NB4 (cell line): ENCODE data around the gene CDH13.

Experiments
- DNase-seq: peaks from one replicate; pipeline ENCODE4 v3.0.0; 2010; ENCODE audit warnings: low read depth
- H3K4me3 ChIP-seq: one replicate; pipeline ENCODE4 v1.5.1; 2011; ENCODE audit warnings: mild to moderate bottlenecking, low read depth, low read length, moderate library complexity
- CTCF ChIP-seq: IDR thresholded peaks from one replicate; pipeline ENCODE4 v1.5.1; 2012; ENCODE audit warnings: low read depth, low read length
- MYC ChIP-seq: IDR thresholded peaks from 2 replicates; pipeline ENCODE4 v1.6.1; 2011; ENCODE audit warnings: low read depth, low read length
- POLR2A ChIP-seq: IDR thresholded peaks from 2 replicates; pipeline ENCODE4 v1.6.1; 2011; ENCODE audit warnings: mild to moderate bottlenecking; ENCODE audit not compliant: insufficient read length; ENCODE audit errors: extremely low read depth
- TF ChIP-seq, protein P1 (sequence below): IDR thresholded peaks from 2 replicates; pipeline ENCODE4 v1.6.1; 2011; ENCODE audit warnings: low read depth, low read length

Gene CDH13

DNA sequence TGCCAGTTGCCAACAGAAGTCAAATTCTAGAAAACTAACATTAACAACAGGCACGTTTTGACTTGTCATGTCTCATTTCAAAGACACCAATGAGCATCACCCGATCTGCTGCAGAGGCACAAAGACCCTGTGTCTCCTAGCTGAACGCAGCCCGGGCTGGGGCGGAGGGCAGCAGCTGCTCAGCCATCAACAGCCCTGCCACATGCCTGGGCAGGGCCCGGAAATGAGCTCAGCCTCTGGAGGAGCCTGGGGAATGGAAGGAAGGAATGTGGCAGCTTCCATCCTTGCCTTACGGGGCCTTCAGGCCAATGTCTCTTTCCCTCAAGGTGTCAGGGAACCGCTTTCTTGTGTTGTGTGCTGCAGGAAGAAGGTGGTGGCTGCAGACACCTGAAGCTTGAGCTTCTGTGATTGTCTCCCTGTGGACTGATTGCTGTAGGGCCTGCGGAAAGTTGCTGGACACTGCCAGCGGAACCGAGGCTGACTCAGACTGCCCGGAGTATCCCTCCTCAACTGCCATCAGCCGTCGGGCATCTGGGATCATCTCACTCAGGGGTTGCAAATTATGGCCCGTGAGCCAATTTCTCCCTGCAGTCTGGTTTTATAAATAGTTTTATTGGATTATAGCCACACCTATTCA, 7.3 kb downstream of the CDH13 start:
- DNase-seq = no peak
- TF ChIP-seq POLR2A (no peak), CTCF (no peak), MYC (no peak)
- TF ChIP-seq, protein P1, sequence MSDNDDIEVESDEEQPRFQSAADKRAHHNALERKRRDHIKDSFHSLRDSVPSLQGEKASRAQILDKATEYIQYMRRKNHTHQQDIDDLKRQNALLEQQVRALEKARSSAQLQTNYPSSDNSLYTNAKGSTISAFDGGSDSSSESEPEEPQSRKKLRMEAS = no peak
- H3K4me3 ChIP-seq = no peak overlapping the region

- TF ChIP-seq MYC (no peak), CTCF (no peak), POLR2A (no peak)
- TF ChIP-seq, protein P1 = no peak
- no peak overlapping the region for H3K4me3 ChIP-seq
- DNase-seq = no peak
These were observed 8.3 kb downstream of the CDH13 start for GRCh38 chr16:82634955-82635610.

DNA sequence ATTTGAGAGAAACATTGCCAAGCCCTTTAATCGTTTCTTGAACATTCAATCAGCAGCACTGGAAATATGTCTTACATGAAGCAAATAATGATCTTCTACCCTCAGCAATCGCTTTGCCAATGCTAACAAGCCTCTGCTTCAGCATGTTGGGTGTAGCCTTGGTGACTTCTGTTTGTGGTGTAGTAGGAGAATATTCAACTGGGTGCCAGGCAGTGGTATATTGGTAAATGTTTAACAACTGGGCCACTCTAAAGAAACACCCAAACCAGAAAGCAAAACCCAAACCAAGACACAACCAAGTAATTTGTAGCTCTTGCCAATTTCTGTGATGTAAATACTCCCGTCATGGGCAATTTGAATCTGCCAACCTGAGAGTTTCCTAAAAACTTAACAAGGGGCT, 9.7 kb downstream of the CDH13 start:
- no peak overlapping the region for H3K4me3 ChIP-seq
- TF ChIP-seq, protein P1 = no peak
- DNase-seq = no peak

- TF ChIP-seq MYC (no peak), POLR2A (no peak), CTCF (no peak)
- TF ChIP-seq, protein P1 = no peak
- DNase-seq = no peak
These were observed 10.2 kb downstream of the CDH13 start for GRCh38 chr16:82636958-82637357.

GRCh38 chr16:82638095-82638798, 11.5 kb downstream of the CDH13 start:
- no peak for DNase-seq
- no peak overlapping the region for H3K4me3 ChIP-seq
- no peak for TF ChIP-seq MYC
- TF ChIP-seq, protein P1 = no peak
- TF ChIP-seq CTCF = no peak

More at GRCh38 chr16:82636958-82637357, 10.2 kb downstream of the CDH13 start:
- no peak overlapping the region for H3K4me3 ChIP-seq

DNA sequence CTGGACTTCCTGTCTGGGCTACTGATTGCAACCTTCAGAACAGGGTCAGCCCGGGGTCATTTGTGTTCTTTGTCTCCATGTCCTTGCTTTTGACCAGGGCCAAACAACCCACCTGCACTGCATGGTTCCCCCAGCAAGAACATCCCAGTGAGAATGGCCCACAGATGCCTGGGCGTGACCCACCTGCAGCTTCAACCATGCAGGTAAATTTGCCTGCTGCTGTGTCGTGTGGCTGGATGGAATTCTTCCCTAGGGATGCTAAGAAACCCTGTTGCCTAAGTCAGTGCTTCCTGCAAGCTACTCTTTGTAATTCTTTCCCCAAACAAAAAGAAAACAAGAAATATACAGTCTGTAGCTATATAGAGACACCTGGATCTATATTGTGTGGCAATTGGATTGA, 12.5 kb downstream of the CDH13 start:
- TF ChIP-seq POLR2A = no peak
- no peak for TF ChIP-seq CTCF
- TF ChIP-seq, protein P1 = no peak
- no peak for TF ChIP-seq MYC
- DNase-seq = no peak
- H3K4me3 ChIP-seq = no peak overlapping the region
